GM12865 (cell line): ENCODE measurements around the gene KYNU.

Experiments used
- DNase-seq: peaks from one replicate; pipeline ENCODE4 v3.0.0; 2010; ENCODE audit warnings: low read depth
- H3K4me3 ChIP-seq: 2 replicates; pipeline ENCODE4 v1.5.1; 2011; ENCODE audit warnings: mild to moderate bottlenecking, low read depth, low read length, control low read depth
- TF ChIP-seq, protein P1 (sequence below): IDR thresholded peaks from 2 replicates; pipeline ENCODE4 v1.5.1; 2011; ENCODE audit warnings: low read length, control low read depth, low read depth, inconsistent platforms; ENCODE audit not compliant: insufficient read depth; ENCODE audit errors: missing control alignments

KYNU gene

DNA sequence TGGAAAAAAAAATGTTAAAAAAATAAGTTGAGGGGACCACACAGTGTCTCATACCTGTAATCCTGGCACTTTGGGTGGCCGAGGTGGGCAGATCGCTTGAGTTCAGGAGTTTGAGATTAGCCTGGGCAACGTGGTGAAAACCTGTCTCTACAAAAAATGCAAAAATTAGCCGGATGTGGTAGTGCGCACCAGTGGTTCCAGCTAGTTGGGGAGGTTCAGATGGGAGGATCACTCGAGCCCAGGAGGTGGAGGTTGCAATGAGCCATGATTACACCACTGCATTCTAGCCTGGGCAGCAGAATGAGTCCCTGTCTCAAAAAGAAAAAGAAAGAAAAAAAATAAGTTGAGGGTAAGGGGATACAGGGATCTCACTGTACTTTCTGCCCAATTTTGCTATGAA, 6.1 kb upstream of the KYNU start:
- DNase-seq: peak; percentile 86
- TF ChIP-seq, protein P1, sequence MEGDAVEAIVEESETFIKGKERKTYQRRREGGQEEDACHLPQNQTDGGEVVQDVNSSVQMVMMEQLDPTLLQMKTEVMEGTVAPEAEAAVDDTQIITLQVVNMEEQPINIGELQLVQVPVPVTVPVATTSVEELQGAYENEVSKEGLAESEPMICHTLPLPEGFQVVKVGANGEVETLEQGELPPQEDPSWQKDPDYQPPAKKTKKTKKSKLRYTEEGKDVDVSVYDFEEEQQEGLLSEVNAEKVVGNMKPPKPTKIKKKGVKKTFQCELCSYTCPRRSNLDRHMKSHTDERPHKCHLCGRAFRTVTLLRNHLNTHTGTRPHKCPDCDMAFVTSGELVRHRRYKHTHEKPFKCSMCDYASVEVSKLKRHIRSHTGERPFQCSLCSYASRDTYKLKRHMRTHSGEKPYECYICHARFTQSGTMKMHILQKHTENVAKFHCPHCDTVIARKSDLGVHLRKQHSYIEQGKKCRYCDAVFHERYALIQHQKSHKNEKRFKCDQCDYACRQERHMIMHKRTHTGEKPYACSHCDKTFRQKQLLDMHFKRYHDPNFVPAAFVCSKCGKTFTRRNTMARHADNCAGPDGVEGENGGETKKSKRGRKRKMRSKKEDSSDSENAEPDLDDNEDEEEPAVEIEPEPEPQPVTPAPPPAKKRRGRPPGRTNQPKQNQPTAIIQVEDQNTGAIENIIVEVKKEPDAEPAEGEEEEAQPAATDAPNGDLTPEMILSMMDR: no peak
- H3K4me3 ChIP-seq: peak overlapping the region; percentile 74

DNA sequence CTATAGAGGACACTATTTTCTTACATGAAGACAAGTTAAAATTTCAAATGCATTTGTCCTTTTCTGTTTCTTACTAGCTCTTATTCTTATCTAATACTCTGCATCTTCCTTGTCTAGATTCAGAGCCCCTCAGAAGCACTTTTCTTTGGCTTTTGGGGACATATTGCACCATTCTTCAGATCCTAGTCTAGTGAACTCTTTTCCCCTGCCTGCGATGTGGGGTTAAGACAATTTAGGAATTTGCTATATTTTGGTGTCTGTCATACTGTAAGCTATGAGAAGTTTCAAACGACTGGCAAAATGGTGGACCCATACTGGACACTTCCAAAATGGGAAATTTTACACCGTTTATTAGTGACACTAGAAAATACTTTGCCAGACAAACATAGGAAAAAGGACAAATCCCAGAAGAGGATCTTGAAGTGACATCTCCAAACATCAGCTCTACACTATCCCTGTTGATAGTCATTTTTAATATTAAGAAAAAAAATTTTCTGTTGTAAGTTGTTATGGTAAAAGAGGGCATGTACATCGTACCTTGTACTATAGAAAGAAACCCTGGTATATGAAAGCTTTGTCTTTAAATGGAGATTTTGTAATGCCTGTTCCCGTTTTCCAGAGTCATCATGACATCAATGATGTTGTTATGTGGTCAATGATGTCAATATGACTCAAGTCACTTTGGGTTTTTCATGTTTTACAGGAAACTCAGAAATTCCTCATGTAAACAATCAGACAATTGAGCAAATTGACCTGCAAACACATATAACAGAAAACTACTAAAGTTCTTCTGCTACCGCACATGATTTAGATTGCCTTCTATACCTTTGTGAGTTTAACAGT, 4.4 kb upstream of the KYNU start:
- TF ChIP-seq, protein P1: no peak
- DNase-seq: no peak
- H3K4me3 ChIP-seq: peak overlapping the region; percentile 38

DNA sequence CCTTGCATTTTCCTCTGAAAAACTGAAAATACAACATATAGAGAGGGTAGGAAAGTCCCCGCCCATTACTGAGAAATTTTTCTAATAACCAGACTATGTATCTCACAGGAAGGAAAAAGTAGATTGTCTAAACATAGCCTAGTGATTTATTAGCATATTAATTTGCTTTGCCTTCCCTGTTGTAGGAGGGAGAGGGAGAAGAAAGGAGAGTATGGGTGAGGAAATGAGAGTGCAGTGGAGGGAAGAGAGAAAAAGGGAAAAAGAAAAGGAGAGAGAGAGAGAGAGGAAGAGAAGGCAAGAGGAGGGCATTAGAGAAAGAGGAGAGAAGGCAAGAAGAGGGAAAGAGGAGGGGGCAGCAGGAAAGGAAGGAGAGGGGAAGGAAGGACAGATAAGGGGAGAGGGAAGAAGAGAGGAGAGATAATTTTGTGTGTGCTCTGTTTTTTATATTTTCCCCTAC, 3.6 kb upstream of the KYNU start:
- no peak for DNase-seq
- peak overlapping the region; percentile 38 for H3K4me3 ChIP-seq
- TF ChIP-seq, protein P1: no peak

DNA sequence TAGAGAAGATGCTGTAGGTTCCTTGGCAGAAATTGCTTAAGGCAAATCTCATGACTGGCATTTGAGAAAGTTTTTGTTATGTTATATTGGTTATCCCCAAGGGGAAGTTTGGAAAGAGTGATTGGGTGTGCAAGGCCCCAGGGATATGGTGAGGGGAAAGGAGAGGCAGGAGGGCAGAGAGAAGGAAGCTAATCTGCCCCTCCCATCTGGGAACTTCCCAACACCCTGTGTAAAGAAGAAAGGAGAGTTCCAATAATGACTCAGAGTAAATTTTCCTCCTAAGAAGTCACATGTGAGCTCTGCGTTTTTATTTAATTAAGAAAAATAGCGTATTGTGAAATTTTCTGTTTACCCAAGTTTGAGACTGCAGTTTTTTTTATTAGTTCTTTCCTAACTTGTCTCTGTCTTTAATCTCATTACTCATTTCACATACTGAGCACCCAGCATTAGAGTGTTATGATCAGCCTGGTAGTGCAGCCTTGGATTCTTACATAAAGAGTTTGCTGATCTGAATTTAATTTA, 3.1 kb upstream of the KYNU start:
- TF ChIP-seq, protein P1: no peak
- peak; percentile 55 for DNase-seq
- H3K4me3 ChIP-seq: no peak overlapping the region; the same call in 1 of the 2 replicates

DNA sequence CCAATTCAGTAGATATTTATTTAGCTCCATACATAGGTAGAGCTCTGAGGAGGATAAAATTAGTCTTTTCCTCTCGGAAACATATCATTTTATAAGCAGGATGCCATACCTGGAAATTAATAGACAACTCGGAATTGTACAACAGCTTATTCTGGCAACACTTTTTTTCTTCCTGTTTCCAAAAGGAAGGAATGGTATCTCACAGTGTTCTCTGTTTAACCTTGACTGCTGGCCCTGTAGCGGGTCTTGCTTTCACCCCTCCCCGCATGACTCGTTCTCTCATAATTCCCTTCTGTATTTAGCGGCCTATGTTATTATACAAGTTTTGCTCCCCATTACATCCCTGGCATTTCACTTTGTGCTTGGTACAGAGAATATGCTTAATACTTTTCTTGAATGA, 2.5 kb upstream of the KYNU start:
- no peak overlapping the region for H3K4me3 ChIP-seq
- DNase-seq: no peak
- TF ChIP-seq, protein P1: no peak

DNA sequence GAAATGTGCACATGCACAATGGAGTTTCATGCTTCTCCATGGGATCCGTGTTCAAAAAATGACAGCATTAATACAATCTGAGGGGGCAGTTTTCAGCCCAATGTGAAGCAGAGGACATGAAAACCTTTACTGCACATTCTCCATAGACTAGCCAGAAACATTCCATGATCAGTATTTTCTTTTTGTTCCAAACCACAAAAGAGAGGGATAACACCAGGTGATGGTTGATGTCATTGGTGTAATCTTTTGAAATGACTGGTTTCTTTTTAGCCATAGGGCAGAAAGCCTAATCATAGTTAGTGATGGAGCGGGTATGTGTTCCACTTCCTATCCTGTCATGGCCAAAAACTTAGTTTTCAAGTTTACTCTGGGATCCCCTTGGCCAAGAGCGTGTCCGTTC, 1.8 kb upstream of the KYNU start:
- H3K4me3 ChIP-seq: no peak overlapping the region
- TF ChIP-seq, protein P1: no peak
- DNase-seq: no peak

DNA sequence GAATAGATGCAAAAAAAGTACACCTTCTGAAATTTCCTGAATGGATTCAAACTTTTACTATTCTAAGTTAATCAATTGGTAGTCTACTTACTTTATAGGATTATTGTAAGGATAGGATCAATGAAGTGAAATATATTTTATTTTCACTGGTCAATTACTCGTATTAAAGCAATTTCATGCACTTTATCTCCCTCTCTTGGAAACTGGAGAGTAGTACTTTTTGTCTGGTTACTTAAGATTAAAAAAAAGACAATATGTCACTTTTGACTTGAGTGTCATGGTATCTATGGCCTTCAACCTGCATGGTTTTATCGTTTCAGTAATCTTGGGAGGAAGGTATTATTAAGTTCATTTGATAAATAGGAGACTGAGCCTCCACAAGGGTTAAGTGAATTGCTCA, 1.0 kb upstream of the KYNU start:
- no peak for DNase-seq
- TF ChIP-seq, protein P1: no peak
- no peak overlapping the region; the same call in 1 of the 2 replicates for H3K4me3 ChIP-seq
